Measurements from ENCODE around the gene FGFR2.

The FGFR2 gene

DNA sequence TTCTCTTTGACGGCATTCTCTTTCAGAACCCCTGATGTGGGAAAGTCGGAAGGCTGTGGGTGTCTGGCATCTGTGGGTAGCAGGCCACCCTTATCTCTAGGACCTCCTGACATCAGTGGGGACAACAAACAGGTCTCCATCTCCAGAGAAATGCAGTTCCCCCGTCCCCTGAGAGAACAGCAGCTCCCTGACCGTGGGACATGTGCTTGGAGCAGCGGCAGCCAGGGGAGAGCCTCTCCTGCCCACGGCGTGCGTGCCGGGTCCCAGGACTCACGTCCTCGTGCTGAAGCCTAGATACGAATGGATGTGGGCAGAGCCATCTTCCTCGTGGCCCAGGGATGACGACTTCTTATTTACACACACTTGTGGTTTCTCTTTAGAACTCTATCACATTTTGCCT, 133.0 kb downstream of the FGFR2 start:
- no peak for ATAC-seq
- no peak for TF ChIP-seq TCF4 (CRISPR knock-in tag; IDR thresholded peaks at IDR 0.05; ENCODE audit: borderline replicate concordance)
- TF ChIP-seq OSR1 (CRISPR knock-in tag; IDR thresholded peaks at IDR 0.05), result no peak
- TF ChIP-seq CREB5 (CRISPR knock-in tag; IDR thresholded peaks at IDR 0.05; ENCODE audit: low read depth), result no peak
- no peak for TF ChIP-seq ZNF8 (CRISPR knock-in tag; IDR thresholded peaks at IDR 0.05)
- no peak for TF ChIP-seq TOX (CRISPR knock-in tag; IDR thresholded peaks at IDR 0.05; ENCODE audit: borderline replicate concordance)
- TF ChIP-seq PATZ1 (CRISPR knock-in tag; IDR thresholded peaks at IDR 0.05; ENCODE audit: borderline replicate concordance), result no peak
- TF ChIP-seq CSDC2 (CRISPR knock-in tag; IDR thresholded peaks at IDR 0.05), result no peak
- no peak for TF ChIP-seq ZFP3 (CRISPR knock-in tag; IDR thresholded peaks at IDR 0.05)
- TF ChIP-seq GLIS3 (CRISPR knock-in tag; IDR thresholded peaks at IDR 0.05), result no peak
- no peak for TF ChIP-seq ARNTL (CRISPR knock-in tag; IDR thresholded peaks at IDR 0.05; ENCODE audit: borderline replicate concordance, low read depth)
- no peak for TF ChIP-seq ZFP30 (CRISPR knock-in tag; IDR thresholded peaks at IDR 0.05)
- no peak for TF ChIP-seq RARB (CRISPR knock-in tag; IDR thresholded peaks at IDR 0.05)
- TF ChIP-seq, protein P1, sequence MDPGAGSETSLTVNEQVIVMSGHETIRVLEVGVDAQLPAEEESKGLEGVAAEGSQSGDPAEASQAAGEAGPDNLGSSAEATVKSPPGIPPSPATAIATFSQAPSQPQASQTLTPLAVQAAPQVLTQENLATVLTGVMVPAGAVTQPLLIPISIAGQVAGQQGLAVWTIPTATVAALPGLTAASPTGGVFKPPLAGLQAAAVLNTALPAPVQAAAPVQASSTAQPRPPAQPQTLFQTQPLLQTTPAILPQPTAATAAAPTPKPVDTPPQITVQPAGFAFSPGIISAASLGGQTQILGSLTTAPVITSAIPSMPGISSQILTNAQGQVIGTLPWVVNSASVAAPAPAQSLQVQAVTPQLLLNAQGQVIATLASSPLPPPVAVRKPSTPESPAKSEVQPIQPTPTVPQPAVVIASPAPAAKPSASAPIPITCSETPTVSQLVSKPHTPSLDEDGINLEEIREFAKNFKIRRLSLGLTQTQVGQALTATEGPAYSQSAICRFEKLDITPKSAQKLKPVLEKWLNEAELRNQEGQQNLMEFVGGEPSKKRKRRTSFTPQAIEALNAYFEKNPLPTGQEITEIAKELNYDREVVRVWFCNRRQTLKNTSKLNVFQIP (CRISPR knock-in tag; IDR thresholded peaks at IDR 0.05; ENCODE audit: borderline replicate concordance, low read depth), result no peak
- TF ChIP-seq ZC3H10 (CRISPR knock-in tag; IDR thresholded peaks at IDR 0.05), result no peak

DNA sequence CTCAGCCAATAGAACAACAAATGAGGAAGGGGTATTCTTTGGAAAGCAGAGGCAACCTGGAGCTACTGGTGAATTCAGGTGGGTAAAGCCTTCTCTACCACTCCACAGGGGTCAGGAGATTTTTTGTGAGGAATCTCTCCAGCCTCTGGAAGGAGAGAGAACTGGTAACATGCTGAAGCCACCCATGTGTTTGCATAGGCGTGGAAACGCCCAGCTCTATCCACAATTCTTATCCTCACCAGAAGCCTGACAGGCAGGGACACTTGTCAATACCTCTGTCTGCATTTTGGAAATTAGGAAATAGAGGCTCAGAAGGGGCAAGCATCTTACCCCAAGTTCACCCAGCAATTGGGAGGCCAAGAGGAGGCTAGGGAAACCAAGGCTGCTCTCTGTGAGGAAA, 133.7 kb downstream of the FGFR2 start:
- no peak for TF ChIP-seq PATZ1 (CRISPR knock-in tag; IDR thresholded peaks at IDR 0.05; ENCODE audit: borderline replicate concordance)
- no peak for TF ChIP-seq CREB5 (CRISPR knock-in tag; IDR thresholded peaks at IDR 0.05; ENCODE audit: low read depth)
- TF ChIP-seq SNAI2 (CRISPR knock-in tag; IDR thresholded peaks at IDR 0.05), result no peak
- no peak for TF ChIP-seq ZNF565 (CRISPR knock-in tag; conservative IDR thresholded peaks at IDR 0.05; ENCODE audit: low read depth)
- no peak for ATAC-seq

GRCh38 chr10:121462955-121463354, 135.3 kb downstream of the FGFR2 start:
- no peak for ATAC-seq
- TF ChIP-seq TCF4 (CRISPR knock-in tag; IDR thresholded peaks at IDR 0.05; ENCODE audit: borderline replicate concordance), result peak; percentile 85
- peak; percentile 23; the same call in 1 of the 2 replicates for TF ChIP-seq ISL1 (CRISPR knock-in tag; IDR thresholded peaks at IDR 0.05)
- TF ChIP-seq GLIS3 (CRISPR knock-in tag; IDR thresholded peaks at IDR 0.05), result no peak
- no peak for TF ChIP-seq RARB (CRISPR knock-in tag; IDR thresholded peaks at IDR 0.05)
- TF ChIP-seq TOX (CRISPR knock-in tag; IDR thresholded peaks at IDR 0.05; ENCODE audit: borderline replicate concordance), result no peak

DNA sequence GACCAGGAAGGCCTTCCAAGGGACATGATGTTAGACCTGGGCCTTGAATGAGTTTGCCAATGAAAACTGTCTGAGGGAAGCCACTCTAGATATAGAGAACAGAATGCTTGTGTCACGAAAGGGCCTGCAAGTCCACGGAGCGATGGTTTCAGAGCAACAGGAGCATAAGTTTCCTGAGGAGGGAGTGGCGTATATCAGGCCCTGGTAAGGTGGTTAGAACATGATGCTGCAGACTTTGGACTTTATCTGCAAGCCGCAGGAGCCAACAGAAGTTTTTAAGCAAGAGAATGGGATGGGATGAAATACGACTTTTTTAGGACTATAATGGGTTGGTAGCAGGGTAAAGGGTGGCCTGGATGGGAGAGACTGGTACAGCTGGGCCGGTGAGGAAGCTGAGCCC, 136.0 kb downstream of the FGFR2 start:
- TF ChIP-seq CREB5 (CRISPR knock-in tag; IDR thresholded peaks at IDR 0.05; ENCODE audit: low read depth), result no peak
- no peak for TF ChIP-seq CSDC2 (CRISPR knock-in tag; IDR thresholded peaks at IDR 0.05)
- TF ChIP-seq ESRRG (CRISPR knock-in tag; IDR thresholded peaks at IDR 0.05), result no peak
- no peak for TF ChIP-seq ZFP30 (CRISPR knock-in tag; IDR thresholded peaks at IDR 0.05)
- no peak for TF ChIP-seq ZNF565 (CRISPR knock-in tag; conservative IDR thresholded peaks at IDR 0.05; ENCODE audit: low read depth)
- ATAC-seq, result no peak

All from SK-N-SH treated with all-trans-retinoic acid at 6 μM for 48 hours (cell line).